NCI-H2196 treated with DMSO at 0.1 percent for 48 hours (cell line): Measurements from ENCODE around the gene APOM.

Experiments
- DNase-seq: peaks from one replicate; lab custom pipeline; 2025; ENCODE audit not compliant: unreplicated experiment; lab: John Stamatoyannopoulos, UW

The APOM gene

DNA sequence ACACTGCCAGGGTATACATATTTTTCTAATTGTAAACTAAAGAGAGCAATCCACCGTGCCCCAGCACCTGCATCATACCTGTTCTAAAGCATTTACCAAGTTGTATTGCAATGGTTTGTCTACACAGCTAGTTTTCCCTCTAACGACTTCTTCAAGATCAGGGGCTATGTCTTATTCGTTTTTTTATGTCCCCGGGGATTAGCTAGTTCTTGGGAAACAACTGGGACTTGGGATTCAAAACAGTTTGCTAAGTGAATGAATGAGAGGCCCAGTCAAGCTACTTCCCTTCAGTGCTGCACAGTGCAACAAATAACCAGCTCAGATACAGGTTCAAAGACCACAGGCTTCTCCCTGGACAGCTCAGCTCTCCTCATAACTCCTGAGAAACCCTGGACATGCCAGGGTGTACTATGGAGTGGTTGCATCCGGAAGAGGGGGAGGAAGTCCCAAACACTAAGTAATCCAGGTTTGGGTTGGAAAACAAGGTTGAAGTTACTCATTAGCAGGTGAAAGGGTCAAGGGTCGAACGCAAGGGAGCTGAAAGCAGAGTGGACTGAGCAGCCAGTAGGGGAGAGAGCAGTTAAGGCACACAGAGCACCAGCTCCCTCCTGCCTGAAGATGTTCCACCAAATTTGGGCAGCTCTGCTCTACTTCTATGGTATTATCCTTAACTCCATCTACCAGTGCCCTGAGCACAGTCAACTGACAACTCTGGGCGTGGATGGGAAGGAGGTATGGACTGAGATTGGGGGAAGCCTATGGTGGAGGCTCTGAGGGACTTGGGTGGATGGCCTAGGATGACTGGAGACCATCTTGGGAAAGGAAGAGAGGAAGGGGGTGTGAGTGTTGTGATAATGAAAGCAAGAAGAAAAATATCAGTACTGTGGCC is at the start of gene APOM:
TSS of gene APOM (plus strand) at position 546 of the 889 bp plus-strand sequence. CDS start at position 619, 73 bp downstream.
- no peak for DNase-seq

DNA sequence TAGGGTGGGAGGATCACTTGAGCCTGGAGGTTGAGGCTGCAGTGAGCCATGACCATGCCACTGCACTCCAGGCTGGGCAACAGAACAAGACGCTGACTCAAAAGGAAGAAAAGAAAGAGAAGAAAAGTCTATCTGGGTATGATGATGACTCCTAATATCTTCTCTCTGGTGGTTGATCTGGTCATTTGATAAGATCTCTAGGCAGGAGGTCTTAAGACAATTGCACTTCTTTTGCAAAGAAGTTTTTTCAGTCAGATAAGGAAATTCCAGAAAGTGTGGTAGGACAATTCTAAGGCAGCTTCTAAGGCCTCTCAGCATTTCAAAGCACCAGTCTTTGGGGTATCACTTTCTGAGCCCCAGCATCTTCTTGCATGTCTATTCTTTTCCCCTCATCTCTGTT is 48.4 kb upstream of the APOM start:
- DNase-seq: no peak

DNA sequence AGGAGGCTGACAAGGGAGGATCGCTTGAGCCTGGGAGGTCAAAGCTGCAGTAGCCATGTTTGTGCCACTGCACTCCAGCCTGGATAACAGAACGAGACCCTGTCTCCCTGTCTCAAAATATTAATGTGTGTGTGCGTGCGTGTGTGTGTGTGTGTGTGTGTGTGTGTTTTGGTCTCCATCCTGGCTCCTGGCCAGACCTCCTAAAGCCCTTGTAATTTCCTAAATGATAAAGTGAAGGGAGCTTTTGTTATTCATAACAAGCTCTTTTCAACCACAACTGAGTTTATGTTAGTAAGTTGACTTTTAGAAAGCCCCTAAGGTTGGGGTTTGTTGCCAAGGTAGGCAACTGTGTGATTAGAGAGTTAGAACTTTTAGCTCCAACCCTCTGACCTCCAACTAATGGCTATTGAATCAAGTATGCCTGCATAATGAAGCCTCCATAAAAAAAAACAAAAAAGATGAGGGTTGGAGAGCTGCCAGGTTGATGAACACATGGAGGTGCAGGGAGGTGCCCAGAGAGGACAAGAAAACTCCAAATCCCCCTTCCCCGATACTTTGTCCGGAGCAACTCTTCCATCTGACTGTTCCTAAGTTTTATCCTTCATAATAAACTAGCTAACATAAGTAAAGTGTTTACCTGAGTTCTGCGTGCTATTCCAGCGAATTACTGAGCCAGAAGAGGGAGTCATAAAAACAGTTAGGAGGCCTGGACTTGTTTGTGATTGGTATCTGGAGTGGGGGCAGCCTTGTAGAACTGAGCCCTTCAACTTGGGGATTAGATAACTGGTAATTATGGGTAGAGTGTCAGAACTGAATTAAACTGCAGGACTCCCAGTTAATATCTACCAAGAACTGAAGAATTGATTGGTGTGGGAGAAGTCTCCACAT is 45.9 kb upstream of the APOM start:
- no peak for DNase-seq

DNA sequence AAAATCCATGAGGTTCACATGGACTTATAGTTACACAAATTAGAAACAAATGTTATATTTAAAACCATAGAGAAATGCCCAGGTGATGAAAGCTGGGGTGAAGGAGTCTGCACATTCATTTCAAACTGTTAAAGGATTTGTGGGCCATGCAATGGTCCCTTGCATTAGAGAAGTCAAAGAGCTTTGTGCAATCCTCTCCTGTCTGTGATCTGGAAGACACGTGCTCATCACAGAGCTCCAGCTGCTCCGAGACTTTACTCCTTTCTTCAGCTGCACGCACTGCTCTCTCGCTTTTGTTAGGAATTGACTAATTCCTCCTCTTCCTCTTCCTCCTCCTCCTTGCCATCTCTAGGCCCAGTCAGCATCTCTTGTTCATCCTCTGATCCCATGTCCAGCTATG is 44.7 kb upstream of the APOM start:
- no peak for DNase-seq

DNA sequence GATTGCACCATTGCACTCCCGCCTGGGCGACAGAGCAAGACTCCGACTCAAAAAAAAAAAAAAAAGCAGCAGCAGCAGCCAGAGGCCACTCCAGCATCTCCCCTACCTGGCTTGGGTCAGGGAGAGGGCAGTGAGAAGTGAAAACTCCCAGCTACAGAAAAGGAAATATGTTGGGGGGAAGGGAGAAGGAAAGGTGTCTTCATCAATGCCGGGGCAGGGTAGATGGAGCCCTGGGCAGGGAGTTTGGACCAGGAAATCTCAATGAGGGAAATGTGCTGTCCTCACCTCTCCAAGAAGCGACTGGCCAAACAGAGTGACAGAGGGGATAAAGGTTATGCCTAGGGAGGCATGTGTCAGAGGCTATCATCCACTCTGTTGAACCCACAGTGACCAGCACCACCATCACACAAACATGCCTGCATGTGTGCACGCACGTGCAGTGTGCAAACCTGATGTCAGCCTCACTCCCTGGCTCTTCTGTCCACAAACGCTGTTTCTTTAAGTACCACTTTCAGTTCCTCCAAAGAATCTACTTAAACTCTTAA is 41.5 kb upstream of the APOM start:
- no peak for DNase-seq

DNA sequence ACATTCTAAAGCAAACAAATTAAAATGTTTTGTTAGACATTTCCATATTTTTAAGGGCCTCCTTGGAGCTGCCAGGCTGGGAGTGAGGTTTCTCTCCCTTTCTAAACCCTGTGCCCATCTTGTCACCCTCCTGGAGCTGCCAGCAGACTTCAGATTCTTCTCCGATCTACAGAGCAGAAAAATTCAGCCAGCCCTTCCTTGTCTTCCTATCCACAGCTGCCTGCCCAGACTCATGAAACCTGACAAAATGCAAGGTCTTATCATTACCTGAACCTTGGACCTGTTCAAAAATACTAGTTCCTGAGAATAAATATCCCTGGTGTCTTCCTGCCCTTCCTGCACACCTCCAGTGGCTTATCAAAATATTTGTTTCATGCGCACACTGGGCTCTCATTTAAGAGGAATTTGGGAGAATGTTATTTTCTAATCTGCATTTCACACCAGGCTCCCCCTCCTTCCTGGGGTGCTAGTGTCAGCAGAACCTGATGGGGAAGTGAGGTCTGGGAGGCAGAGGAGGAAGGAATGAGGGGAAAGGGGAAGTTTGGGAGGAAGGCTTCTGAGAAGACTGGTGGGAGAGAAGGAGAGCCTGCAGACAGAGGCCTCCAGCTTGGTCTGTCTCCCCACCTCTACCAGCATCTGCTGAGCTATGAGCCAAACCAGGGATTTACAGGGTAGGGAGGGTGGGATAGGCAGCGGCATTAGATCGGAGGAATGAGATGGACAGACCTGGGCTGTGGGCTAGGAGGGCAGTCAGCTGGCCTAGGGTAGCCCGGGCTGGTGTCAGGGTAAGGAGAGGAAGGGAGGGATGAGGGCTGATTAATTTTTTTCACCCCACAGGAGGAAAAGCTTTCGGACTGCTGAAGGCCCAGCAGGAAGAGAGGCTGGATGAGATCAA is 40.8 kb upstream of the APOM start, which contains the start of gene AIF1:
TSS of gene AIF1 (plus strand) at position 551 of the 895 bp plus-strand sequence. CDS start at position 647, 96 bp downstream.
- no peak for DNase-seq

DNA sequence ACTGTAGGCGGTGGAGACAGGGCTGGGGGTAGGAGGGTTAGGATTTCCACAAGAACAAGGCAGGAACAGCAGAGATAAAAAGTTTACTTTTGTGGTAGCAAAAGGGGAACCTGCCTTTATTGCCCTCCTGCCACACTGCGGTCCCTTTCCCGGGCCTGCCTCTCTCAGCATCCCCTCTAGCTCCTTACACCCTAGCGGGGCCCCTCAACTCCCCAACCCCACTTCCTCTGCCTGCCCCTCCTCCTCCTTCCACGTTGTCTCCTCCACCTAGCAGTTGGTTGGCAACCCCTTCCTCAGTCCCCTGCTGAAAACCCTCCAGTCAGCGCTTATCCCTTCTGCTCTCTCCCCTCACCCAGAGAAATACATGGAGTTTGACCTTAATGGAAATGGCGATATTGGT is 39.9 kb upstream of the APOM start:
- DNase-seq: no peak

DNA sequence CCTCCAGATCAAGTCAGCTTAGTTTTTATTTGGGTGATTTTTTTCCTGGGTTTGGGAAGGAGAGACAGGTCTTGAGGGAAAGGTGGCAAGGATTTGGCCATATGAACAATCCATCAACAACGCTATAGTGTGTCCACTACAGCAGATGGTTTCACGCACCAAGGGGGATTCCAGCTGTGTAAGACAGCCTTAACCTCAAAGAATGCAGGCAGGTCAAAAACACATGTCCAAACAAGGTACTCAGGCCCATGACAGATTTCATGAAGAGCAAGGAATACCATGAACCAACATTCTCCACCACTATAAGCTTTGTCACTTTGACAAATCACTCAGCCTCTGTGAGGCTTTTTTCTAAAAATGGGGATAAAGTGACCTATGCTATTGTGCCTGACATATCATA is 38.7 kb upstream of the APOM start:
- no peak for DNase-seq

DNA sequence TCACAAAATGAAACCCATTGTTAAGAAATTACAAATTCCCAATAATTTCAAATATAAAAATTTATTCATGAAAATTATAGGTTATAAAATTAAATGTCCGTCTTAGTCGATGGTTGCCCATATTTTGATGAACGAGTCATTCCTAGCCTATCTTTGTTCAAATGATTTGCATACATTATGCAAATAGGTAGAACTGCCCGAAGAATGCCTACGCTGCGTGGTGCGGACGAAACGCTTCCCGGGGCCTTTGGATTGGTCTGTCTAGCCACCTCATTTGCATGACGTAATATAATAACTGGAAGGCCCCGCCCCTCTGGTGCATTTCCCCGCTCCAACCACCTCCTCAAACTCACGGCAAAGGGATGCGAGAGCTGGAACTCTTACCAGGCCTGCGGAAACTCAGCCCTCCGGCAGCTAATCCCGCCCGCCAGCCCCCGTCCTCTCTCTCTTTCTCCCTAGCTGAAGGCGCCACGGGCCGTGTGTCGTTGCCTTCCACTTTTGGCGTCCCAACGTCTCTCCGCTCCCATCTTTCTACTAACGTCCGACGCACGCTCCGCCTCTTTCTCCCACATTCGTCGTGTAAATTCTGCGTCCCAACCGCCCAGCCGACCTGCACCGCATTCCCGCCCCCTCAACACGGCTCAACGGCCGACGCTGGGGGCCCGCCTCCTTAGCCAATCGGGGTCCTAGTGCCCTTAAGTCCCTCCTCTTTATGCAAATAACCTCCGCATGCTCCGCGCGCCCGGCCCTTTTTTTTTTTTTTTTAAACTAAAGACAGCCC is 35.7 kb upstream of the APOM start:
- peak; percentile 99 for DNase-seq

DNA sequence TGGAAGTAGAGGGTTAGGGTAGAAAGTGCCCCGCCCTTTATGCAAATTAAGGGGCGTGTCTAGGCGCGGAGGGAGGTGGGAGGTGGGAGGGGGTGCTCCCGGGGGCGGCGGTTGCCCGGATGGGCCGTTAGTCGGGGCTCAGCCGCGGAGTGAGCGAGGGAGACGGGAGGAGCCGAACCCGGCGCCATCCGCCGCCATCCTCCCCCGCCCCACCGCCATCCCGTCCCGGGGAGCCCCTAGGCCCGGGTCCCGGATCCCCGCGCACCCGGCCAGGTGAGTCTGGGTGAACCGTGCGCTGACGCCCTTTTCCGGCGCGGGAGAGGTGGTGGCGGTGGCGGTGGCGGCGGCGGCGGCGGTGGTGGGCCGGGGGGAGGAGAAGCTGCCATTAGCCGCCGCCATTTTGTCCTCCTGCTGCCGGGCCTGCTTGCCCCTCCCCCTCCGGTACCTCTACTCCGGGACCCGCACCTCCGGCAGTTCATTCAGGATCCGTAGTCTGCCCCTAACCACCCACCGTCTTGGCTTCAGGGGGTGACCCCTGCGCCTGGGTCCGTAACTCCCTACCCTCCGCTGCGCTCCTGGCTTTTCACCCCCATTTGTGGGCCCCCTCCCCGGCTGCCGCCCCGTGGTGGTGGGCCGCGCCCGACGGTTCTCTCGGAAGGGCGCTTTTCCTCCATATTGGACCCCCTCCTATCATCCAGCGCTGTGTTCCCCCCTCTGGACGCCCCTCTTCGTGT is 34.9 kb upstream of the APOM start, which contains the start of gene PRRC2A:
TSS of gene PRRC2A (plus strand) at position 130 of the 734 bp plus-strand sequence. CDS start 2,075 bp downstream, outside the sequence.
- peak; percentile 76 for DNase-seq

DNA sequence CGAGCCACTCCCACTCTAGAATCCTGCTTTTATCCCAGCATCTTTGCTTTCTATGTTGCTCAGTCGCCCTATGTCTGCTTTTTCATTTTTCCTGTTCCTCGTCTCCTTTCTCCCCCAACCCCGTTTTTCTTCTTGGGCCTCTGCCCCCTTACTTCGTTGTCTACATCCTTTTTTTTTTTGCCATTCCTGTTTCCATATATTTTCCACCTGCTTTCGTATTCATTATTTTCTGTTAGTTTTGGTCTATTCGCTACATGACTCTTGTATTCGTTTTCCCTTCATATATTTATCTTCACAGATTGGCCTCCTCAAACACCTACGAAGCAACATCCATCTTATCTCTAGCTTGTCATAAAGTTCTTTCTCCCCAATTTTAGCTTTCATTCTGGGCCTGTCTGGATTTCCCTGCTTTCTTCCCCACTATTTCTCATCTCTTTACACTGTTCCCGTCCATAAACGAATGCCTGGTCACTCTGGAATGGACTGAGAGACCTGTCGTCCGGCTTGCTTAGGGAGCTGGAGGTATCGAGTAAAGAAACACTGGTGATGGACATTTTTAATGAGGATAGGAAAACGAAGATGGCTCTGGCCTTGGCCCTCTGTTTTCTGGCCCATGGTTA is 34.3 kb upstream of the APOM start:
- no peak for DNase-seq

DNA sequence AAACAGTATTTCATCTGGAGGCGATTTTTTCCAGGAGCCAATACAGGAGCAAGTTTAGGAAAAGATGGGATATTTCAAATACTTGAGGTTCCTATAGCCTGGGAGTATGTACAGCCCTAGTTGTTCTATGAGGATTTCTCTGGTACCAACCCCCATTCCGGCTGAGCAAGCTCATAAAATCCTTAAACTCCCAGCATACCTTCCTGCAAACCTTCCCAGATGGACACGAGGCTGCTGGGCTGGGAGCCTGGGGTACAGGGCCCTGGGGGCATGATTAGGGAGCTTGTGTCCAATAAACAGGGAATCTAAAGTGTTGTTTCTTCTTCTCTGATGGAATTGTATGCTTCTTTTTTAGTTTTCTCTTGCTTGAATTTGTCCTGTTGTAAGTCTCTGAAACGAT is 33.7 kb upstream of the APOM start:
- DNase-seq: no peak

DNA sequence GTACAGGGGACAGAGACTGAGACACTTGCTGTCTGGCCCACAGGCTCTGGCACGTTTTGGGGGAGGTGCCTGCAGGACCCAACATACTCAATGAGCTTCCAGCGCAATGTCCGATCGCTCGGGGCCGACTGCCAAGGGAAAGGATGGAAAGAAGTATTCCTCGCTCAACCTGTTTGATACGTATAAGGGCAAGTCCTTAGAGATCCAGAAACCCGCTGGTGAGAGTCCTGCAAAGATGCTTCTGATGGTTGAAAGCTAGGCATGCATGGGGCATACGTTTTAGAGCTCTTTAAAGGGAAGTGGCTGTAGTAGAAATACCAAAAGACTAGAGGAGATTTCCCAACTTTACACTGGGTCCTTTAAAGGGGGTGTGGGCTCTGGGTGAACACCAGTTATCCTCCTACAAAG is 33.0 kb upstream of the APOM start:
- DNase-seq: no peak

DNA sequence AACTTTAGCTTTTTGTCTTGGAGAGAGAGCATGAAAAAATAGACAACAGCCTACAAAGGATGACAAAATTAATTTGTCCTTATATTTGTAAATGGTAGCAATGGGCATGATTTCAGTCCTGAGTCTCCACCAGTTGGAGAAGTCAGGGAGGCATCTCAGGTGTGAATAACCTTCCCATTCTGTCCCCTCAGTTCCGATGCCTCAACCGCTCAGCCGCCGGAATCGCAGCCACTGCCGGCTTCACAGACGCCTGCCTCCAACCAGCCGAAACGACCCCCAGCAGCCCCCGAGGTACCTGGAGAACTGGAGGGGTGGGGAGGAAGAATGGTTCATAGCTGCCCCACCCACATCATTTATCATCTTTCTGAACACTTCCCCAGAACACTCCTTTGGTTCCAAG is 31.6 kb upstream of the APOM start:
- DNase-seq: no peak

DNA sequence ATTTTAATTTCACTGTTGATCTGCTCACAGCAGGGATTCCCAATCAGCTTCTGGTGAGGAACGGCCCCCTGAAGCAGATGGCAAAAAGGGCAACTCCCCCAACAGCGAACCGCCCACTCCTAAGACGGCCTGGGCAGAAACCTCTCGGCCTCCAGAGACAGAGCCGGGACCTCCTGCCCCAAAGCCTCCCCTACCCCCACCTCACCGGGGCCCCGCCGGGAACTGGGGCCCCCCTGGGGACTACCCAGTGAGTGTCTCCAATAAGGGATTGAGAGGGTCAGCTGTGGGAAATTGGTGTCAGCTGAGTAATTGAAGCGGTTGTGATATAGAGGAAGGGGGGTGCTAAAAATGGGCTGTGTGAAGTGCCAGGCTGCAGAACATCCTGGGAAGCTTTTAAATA is 28.7 kb upstream of the APOM start:
- DNase-seq: no peak

DNA sequence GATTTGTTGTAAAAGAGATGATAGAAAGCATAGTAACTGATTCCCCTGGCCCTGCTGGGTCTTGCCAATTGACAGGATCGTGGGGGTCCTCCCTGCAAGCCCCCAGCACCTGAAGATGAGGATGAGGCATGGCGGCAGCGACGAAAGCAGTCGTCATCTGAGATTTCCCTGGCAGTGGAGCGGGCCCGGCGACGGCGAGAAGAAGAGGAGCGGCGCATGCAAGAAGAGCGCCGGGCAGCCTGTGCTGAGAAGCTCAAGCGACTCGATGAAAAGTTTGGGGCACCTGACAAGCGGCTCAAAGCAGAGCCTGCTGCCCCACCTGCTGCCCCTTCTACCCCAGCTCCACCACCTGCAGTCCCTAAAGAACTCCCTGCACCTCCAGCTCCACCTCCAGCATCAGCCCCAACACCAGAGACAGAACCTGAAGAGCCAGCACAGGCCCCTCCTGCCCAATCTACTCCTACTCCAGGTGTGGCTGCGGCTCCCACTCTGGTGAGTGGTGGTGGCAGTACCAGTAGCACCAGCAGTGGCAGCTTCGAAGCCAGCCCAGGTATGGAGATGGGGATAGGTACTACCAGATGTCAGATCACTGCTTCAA is 27.9 kb upstream of the APOM start:
- DNase-seq: no peak

DNA sequence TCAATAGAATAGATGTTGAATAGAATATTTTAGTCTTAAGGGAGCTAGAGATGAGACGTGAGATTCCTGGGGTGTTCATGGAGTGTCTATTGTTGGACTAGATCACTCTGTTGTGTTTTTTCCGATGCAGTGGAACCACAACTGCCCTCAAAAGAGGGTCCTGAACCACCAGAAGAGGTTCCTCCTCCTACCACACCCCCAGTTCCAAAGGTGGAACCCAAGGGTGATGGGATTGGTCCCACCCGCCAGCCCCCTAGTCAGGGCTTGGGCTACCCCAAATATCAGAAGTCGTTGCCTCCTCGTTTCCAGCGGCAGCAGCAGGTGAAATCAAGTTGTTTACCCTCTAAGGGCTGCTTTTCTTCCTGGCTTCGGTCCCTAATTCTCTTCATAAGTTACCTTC is 26.7 kb upstream of the APOM start:
- no peak for DNase-seq
